GM12875 (cell line): ENCODE measurements around the gene CYP26C1.
A peak's percentile ranks its signal among the peaks of the same experiment; 100 is the strongest.

Source experiments
- H3K4me3 ChIP-seq: one replicate; pipeline ENCODE4 v1.5.1; 2011; ENCODE audit warnings: low read depth, low read length, control low read depth
- TF ChIP-seq, protein P1 (sequence below): IDR thresholded peaks from 2 replicates; pipeline ENCODE4 v1.5.1; 2011; ENCODE audit warnings: low read depth, mild to moderate bottlenecking, control low read depth, inconsistent platforms, low read length, moderate library complexity, borderline replicate concordance; ENCODE audit not compliant: insufficient read depth

CYP26C1 gene

DNA sequence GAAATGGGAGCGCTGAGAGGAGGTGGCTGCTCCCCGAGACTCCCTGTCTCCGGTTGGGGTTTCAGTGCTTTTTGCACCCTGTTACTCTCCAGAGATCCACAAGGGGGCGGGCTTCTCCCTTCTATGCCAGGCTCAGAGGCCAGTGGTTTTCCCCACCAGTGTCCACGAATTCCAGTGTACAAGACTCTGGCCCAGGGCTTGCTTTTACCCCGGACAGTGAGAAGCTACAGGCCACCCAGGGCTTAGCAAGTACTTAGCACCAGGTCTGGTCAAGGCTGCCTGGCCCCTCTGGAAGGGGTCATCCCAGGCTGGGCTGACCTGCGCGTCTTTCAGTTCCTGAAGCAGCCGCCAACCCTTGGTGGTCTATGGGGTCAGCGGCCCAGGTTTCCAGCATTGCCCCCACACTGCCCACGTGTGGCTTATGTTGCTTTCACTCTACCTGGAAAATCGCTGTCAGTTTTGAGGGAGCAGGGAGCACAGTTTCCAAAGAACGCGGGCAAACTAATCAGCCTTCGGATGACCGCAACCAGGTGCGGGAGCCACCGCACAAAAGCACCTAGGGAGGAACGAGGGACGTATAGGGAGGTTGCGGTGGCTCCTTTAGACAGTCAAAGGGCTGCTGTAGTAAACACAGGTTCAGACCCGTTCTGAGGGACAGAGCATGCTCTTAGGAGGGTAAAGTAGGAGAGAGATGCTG is 19.9 kb downstream of the CYP26C1 start:
- H3K4me3 ChIP-seq, result no peak overlapping the region
- TF ChIP-seq, protein P1, sequence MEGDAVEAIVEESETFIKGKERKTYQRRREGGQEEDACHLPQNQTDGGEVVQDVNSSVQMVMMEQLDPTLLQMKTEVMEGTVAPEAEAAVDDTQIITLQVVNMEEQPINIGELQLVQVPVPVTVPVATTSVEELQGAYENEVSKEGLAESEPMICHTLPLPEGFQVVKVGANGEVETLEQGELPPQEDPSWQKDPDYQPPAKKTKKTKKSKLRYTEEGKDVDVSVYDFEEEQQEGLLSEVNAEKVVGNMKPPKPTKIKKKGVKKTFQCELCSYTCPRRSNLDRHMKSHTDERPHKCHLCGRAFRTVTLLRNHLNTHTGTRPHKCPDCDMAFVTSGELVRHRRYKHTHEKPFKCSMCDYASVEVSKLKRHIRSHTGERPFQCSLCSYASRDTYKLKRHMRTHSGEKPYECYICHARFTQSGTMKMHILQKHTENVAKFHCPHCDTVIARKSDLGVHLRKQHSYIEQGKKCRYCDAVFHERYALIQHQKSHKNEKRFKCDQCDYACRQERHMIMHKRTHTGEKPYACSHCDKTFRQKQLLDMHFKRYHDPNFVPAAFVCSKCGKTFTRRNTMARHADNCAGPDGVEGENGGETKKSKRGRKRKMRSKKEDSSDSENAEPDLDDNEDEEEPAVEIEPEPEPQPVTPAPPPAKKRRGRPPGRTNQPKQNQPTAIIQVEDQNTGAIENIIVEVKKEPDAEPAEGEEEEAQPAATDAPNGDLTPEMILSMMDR, result peak; percentile 80

DNA sequence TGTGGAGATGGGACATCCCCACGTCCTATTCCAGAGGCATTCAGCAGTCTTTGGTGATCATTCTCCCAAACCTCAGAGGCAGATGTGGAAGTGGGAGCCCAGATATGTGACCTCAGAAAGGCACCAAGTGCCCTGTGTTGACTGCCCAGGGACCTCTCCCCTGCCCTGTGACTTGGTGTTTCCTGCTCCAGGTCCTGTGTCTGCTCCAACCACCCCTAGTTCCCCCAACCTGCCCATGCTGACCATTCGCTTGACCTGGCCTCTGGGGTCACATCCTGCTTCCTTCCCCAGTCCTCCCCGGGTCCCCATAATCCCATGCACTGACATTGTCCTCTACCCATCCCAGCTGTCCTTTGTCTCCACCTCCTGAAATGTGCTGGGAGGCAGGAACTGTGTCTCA is 20.7 kb downstream of the CYP26C1 start:
- TF ChIP-seq, protein P1, result no peak
- no peak overlapping the region for H3K4me3 ChIP-seq

DNA sequence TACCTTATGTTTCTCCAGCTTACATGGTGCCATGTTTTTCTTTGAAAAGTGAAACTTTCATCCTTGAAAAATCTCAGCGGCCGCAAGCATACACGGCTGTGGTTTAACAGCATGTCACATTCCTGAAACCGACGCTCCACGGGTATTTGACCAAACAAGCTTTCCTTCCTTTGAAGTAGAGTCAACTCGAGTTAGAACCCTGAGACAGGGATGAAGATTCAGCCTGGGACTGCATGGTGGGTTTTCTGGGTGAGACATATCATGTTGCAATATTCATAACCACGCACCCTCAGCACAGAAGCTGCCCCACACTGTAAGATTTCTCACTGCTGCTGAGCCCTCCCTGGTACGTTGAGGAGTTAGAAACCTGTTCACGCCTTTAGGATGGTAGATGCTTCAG is 21.2 kb downstream of the CYP26C1 start:
- no peak overlapping the region for H3K4me3 ChIP-seq
- TF ChIP-seq, protein P1, result no peak

DNA sequence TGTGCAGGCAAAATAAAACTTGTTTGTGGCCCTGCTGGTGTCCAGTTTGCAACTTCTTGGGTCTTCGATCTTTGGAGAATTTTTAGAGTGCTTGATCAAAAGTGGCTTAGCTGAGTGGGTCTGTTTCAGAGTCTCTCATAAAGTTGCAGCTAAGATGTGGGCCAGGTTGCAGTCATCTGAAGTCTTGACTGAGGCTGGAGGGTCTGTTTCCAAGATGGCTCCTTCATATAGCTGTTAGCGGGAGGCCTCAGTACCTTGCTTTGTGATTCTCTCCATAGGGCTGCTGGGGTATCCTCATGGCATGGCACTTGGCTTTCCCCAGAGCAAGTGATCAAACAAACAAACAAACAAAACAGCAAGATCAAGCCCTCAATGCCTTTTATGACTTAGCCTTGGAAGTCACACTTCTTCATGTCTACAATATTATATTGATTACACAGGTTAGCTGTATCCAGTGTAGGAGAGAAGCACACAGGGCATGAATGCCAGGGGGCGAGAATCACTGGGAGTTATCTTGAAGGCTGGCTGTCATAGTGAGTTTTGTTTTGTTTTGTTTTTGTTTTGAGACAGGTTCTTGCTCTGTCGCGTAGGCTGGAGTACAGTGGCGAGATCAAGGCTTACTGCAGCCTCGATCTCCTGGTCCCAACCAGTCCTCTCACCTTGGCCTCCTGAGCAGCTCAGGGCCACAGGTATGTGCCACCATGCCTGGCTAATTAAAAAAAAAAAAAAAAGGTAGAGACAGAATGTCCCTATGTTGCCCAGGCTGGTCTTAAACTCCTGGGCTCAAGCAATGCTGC is 23.3 kb downstream of the CYP26C1 start:
- TF ChIP-seq, protein P1, result no peak
- H3K4me3 ChIP-seq, result no peak overlapping the region

DNA sequence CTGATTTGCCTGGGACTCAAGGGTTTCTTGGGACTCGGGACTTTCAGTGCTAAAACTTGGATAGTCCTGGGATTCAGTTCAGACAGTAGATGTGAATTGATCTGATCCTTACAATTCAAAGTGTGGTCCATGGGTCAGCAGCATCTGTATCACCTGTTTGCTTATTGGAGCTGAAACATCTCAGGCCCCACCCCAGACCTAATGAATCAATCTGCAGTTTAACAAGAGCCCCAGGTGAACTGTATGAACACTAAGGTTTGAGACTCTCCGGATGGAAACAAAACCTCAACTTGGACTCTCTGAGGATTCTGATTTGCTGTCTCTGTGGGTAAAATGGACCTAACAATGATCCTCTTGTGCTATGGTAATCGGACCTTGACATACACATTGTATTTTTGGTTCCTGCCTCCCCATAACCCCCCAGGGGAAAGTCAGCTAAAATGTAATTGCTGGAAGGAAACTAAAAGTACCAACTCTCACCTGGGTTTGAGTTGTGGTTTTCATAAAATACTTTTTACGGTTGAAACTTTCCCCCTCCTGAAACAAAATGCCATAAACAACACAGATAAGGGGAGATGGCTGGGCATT is 24.8 kb downstream of the CYP26C1 start:
- TF ChIP-seq, protein P1, result no peak
- H3K4me3 ChIP-seq, result no peak overlapping the region

DNA sequence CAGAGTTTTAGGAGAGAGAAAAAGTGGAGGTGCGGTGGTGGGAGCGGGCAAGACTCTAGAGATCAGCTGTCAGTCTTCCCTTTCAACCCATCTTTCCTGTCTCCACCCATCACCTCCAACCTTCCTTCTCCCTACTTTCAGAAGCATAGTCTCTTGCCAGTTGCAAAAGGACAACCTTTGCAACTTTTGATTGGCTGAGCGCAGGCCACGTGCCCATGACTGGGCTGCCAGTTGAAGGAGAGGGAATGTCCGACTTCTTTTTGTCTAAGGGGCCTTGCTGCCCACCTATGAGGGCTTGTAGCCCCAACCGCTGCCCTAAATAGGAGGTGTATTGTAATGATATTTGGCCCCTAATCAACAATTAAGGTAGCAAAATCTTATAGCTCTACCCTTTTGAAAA is 25.7 kb downstream of the CYP26C1 start:
- H3K4me3 ChIP-seq, result no peak overlapping the region
- TF ChIP-seq, protein P1, result no peak
